Fibroblast of pulmonary artery (primary cell): ENCODE results near the gene COX11.

ENCODE experiments used
- DNase-seq: peaks from one replicate; pipeline ENCODE4 v3.0.0-alpha.2; 2010; ENCODE audit warnings: low read depth
- H3K4me3 ChIP-seq: replicated peaks from 2 replicates; pipeline ENCODE4 v1.5.1; 2011; ENCODE audit warnings: low read depth, mild to moderate bottlenecking, control low read depth, low read length, moderate library complexity
- CTCF ChIP-seq: IDR thresholded peaks from 2 replicates; pipeline ENCODE4 v1.5.1; 2011; ENCODE audit warnings: mild to moderate bottlenecking, control low read depth, low read length, inconsistent platforms; ENCODE audit errors: missing control alignments

The COX11 gene

GRCh38 chr17:54916721-54917120 is 51.7 kb downstream of the COX11 start:
- H3K4me3 ChIP-seq: no peak overlapping the region
- TF ChIP-seq CTCF: no peak
- no peak for DNase-seq
